Activated naive CD8-positive, alpha-beta T cell treated with anti-CD3 and anti-CD28 coated beads, Interleukin-2, amount 50 U/mL, for 16 hours (primary cell): ENCODE results near the gene IQCC.
A peak's percentile ranks its signal among the peaks of the same experiment; 100 is the strongest.

Source experiments
- DNase-seq: peaks from one replicate; pipeline ENCODE4 v3.0.0-alpha.2; 2020; ENCODE audit warnings: low read depth, low spot score

The IQCC gene

DNA sequence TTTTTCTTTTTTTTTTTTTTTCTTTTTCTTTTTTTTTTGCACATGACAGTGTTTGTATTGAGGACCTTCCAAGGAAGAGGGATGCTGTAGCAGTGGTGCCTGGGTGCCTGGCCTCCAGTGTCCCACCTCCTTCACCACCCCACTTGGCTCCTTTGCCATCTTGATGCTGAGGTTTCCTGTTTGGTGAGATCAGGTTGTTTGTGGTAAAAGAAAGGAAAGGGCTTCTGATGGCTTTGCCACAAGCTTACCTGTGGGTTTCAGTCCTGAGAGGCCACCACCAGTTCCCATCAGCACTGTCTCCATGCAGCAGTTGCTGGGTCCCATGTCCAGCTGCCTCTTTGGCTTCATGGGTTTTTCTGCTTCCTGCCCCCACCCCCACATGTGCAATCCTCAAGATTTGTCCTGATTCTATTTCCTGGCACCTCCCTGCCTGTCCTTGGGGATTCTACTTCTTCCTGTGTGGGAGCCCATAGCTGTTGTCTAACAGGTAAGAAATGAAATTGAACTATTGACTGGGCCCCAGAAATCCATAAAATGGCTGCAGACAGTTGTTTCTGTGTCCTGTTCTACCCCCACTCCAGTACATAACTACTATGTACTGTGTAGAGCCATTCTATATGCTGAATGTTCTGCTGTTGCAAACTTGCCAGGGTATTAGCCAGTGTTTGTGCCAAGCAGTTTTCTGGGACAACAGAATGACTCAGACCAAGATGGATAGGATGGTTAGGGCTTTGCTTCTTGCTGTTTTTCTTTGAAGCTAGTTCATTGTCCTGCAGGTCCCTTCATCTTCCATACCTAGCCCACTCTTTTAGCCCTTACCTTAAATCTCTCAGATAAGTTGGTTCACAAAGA lies 9.3 kb upstream of the IQCC start:
- DNase-seq: no peak

DNA sequence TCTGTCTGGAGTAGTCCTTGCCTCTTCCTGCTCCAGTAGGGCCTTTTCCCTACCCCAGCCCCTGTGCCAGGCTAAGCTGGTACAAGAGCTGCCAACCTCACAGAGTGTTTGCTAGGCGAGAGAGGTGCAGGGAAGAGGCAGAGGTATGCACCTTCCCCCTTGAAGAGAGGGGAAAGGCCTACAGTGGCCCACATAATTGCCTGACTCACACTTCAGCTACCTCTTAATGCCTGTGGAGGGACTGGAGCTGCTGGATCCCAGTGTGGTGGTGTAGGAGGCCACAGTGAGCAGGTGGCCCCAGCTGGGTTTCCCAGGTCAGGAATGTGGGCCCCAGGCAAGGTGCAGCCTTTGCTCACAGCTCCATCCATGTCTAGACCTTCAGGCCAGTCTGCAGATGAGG lies 8.4 kb upstream of the IQCC start:
- no peak for DNase-seq

DNA sequence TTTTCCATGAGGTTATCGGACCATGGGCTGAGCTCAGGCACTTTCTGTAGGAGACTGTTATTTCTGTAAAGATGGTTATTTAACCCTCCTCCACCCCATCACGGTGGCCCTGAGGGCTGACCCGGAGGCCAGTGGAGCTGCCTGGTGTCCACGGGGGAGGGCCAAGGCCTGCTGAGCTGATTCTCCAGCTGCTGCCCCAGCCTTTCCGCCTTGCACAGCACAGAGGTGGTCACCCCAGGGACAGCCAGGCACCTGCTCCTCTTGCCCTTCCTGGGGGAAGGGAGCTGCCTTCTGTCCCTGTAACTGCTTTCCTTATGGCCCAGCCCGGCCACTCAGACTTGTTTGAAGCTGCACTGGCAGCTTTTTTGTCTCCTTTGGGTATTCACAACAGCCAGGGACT lies 7.6 kb upstream of the IQCC start:
- DNase-seq: no peak

DNA sequence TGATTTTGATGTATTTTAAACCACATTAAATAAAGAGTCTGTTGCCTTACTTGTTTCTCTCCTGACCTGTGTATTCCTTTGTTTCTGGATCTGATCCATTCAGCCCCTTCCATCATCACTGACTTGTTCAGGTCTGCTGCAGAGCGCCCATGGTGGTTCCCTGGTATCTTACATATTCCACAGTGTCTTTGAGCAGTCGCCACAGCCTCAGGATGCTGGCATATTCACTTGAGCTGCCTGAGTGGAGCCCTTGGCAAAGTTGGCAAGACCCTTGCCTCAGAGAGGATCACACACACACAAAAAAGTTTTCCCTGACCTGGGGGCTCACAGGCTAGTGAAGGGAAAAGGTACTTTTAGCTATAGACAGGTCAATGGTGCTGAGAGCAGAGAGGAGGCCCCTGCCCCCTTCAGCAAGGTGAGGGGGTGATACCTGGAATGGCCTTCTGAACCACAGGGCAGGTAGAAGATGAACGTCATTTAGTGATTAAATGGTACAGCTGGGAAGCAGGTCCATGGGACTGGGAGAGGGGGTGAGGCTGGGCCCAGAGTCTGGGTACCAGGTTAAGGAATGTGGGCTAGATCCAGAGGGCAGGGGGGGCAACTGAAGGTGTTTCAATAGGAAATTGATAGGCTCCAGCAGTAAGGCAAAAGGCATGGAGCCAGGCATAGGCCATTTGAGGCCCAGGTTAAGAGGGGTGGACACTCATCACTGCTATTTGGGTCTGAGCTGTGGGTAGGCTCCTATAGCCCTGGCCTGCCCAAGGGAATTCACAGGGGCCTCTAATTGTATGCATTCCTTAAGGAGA lies 7.0 kb upstream of the IQCC start:
- no peak for DNase-seq

DNA sequence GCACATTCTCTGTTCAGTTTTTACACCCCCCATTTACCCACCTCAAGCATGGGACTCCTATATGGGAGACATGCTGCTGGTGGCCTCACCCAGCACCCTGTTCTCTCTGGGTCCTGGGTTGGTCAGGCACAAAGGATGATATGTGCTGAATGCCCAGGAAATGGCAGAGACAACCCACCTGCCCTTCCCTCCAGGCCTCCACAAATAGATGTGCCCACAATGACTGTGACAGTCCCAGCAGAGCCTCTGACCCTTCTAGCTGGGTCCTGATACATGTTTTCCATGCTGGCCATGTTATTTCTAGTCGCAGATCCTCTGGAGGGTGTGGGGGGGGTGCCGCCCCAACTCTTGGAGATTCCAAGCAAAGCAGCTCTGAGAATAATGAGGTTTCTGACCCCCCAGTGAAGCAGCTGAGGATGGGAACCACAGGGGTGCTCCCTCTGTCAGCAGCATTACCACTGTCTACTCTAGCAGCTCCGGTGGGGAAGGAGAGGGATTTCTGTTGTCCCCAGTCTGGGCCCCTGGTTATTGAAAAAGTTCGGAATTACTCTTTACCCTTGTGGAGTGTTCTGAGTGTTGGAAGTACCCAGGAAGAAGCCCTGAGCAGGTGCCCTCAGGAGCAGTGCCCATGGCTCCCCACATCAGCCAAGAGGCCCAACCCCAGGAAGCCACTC lies 6.3 kb upstream of the IQCC start:
- DNase-seq: no peak

DNA sequence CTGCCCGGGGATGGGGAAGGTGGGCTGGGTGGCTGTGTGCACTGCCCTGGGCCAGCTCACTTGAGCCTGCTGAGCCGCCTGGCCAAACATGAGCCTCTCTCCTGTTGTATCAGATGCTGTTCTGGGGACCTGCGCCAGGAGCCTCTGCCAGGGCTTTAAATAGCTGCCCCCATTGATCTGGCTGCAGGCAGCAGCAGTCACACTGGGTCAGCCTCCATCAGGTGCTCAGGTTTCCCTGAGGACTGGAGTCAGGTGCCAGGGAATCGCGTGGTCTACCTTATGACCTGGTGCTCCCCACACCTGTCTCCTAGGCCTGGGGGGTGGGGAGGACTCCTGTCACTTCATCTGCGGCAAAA lies 5.8 kb upstream of the IQCC start:
- no peak for DNase-seq

DNA sequence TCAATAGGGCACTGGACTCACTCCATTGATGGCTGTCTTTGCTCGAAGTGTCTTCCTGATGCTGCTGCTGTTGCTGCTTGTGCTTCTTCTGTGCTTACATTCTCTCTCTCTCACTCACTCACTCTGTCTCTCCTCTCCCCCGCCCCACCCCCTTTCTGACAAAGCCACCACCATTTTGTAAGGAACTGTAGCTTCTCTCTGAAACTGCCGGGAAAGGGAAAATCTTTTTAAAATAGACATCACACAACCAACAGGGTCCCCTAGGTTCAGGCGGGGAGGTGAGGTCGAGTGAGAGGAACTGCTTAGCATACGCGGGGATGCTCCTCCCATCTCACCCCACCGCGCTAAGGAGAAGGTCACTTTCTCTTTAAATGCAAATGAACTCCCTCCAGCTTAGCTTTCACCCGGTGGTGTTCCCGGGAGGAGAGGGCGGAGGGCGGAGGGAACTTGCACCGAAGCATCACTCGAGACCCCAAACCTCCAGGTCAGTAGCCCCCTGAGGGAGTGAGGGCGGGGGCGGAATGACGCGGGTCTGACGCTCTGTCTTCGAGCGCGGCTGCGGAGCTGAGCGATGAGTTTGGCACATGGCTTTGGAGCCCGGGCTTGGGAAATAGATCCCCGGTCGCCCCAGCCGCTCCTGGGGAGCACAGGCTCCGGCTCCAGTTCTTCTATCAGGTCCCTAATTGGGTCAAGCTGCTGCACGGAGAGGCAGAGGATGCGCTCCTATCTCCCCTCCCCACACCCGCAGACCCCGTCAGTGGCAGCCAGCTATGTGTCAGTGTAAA lies 5.1 kb upstream of the IQCC start, which contains the start of gene CCDC28B:
CCDC28B (plus strand) TSS at position 370 of the 785 bp plus-strand sequence. CDS start 1,341 bp downstream, outside the sequence.
- no peak for DNase-seq

DNA sequence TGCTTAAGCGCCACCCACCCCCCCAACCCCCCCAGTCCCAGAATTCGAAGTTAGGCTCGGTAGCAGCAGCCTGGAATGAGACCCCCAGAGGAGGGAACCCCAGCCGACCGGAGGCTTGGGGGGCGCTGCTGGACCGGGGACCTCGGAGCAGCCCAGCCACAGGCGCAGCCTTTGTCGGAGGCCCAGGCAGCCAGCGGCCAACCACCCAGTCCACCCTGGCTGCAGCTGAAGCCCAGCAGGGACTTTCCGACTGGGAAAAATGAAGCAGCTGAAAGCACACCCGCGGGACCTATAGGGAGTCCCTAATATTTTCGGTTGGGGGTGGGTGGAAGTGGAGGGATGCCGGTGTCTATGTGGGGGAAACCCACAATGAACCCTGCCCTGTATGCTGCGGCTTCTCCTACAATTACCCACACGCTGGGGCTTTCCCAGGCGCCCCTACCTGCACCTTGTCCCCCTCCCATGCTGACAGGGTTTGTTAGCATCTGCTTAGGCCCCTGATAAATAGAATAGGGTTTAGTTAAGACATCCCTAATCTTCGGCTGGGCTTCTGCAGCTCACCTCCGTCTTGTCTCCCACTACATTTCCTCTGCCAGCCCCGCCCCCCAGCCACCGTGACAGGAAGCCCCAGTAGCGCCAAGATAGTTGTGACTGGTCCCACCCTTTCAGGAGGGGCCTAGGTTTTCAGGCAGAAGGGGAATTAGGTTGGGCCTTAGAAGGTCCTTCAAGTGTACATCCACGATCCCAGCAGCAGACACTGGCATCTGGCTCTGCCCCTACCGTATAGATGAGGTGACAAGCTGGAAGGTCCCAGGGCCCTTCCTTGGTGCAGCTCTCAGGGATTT lies 4.2 kb upstream of the IQCC start:
- DNase-seq: peak; percentile 46

DNA sequence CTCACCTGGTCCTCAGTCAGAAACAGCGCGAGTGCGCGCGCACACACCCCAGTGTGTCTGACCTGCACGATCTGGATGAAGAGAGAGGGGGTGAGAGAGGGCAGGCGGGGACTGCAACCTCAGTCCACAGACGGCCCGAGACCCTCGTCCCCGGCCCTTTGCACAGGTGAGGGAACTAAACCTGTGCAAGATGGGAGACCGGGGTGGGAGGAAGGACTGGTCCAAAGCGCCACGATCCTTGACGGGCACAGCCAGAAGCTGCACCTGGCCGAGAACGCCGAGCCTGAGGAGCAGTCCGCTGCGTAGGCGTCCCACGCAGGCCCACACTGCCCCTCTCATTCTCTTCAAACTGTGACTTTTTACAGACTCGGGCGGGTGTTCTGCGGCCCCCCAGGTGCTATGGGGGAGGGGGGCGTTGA lies 519 bp upstream of the IQCC start:
- no peak for DNase-seq

DNA sequence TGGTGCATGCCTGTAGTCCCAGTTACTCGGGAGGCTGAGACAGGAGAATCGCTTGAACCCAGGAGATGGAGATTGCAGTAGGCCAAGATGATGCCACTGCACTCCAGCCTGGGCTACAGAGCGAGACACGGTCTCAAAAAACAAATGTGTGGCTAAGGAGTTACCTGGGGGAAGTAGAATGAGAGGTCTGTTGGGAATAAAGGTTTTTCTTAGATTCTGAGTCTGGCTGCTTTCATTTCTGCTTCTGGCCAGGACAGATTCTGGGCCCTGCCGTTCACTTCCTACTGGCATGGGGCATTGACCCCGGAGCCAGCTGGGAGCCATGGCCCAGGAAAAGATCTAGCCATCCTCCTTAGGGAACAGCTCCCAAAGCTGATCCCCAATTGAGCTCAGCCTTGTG lies 3.0 kb downstream of the IQCC start:
- no peak for DNase-seq

DNA sequence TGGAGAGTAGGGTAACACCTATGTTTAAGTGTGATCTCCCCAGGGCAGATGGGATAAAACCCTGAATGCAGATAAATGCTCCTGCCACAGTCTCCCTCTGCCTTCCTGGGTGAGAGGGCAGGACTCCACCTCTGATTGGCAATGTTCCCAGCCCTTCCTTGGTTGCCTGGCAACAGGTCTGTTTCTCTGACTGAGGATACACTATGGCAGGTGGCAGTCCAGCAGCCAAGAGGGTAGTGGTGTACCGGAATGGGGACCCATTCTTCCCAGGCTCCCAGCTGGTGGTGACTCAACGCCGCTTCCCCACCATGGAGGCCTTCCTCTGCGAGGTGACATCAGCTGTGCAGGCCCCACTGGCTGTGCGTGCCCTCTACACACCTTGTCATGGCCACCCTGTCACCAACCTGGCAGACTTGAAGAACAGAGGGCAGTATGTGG lies 3.4 kb downstream of the IQCC start, which contains the start of gene DCDC2B:
DCDC2B (plus strand) TSS at position 199 of the 438 bp plus-strand sequence; CDS start at position 204, 5 bp downstream.
- DNase-seq: no peak

DNA sequence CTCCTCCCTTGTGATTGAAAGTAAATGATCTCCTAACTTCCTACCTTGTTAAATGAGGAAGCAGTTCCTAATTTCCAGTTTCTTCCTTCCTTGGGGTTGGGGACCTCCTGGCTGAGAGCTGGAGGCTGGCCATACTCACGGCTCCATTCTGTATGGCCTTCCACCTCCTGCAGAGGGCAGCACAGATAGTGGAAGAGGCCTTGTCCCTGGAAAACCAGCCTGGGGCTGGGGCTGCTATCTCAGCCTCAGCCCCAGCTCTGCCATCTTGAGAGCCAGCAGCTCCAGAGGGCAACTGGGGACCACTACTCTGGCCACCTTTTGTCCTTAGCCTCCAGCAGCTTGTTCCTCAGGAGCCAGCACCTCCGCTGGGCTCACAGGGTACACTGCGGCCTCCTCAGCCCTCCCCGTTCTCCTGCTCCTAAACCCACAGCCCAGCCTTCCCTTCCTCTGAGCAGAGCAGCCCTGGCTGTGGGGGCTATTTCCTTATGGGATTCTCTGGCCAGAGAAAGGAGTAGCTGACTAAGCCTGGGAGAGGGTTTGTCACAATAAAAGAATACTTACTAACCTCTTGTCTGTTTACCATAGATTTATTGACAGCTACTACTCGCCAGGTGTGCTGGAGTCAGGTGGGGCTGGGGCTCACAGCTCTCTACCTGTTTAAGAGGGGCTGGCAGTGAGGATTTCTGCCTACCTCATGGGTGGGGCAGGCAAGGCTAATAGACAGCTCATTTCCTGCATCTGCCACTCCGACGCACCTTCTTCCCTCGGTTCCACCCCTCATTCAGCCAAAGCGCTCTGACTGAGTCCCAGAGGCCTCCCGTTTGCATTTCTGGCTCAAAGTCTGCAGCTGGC lies 10.4 kb downstream of the IQCC start:
- DNase-seq: peak; percentile 39

DNA sequence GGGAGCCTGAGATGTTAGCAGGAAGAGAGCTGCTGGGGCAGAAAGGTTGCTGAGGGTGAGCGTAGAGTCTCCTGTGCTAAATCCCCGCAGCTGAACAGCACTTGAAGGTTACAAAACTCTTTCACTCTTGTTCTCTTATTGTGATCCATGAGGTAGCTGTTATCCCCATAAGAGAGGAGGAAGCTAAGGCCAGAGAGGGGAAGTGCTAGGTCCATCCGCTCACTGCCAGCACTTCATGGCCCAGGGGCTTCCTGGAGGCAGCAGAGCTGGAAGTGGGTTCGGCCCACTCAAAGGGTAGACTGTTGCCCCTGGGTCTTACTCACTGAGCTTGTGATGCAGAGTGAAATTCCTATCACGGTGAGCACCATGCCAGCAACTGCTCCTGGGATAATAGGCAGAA lies 11.1 kb downstream of the IQCC start:
- DNase-seq: no peak

DNA sequence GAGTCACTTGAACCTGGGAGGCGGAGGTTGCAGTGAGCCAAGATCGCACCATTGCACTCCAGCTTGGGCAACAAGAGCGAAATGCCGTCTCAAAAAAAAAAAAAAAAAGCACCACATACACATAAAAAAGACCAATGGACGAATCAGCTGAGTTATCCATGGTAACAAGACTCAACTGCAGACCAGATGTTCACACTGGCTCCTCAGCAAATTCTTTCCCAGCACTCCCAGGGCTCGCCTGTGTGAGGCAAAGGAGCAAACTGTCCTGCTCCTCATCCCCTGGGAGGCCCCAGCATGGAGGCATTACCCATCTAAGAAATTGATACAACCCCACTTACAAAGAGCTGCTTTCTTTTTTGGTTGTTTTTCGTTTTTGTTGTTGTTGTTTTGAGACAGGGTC lies 13.6 kb downstream of the IQCC start:
- DNase-seq: no peak

DNA sequence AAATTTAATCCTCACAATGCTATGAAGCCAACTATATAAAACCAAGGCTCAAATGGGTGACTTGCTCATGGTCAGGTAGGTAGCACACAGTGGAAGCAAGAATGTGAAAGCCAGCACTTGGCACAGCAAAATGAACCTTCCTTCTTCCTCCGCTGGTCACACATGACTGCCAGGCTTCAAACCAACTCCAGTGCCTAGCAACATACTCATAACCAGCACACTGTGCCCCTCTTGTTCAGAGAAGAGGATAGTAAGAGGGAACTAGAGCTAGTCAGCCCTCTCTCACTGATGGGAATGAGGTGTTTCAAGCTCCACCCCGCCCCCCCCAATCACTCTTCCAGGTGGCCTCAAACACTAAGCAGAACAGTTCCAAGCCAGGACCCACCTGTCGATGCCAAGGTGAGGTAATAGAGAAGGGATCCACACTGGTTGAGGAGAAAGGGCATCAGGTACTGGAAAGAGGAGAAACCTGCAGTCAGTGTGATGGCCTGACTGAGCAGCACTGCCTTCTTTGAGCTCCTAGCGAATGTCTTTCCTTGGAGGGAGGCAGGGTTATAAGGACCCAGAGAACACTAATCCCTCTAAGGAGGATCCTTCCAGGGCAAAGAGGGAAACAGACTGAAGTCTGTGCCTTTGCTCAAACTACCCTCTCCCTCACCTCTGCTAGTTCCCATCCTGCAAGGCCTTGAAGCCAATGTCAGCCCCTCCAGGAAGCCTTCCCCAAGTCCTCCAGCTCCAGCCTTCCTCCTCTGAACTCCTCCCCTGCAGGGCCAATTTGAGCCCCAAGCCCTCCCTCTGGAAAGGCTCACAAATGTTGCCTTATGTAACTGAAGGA lies 15.5 kb downstream of the IQCC start:
- DNase-seq: no peak

DNA sequence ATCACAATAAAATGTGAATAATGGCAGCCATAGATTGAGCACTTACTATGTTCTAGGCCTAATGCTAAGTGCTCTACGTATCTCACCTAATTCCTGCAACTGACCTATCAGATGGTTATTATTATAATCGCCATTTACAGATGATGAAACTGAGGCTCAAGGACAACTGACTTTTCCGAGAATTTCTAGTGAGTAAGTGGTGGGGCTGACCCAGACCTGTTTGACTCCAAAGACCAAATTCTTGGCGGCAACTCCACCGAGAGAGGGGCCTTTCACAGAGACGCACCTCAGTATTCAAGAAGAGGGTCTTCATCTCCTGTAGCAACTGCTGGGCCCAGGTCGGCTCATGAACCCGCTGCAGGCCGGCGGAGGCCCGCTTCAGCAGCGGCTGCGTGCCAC lies 16.1 kb downstream of the IQCC start:
- no peak for DNase-seq

DNA sequence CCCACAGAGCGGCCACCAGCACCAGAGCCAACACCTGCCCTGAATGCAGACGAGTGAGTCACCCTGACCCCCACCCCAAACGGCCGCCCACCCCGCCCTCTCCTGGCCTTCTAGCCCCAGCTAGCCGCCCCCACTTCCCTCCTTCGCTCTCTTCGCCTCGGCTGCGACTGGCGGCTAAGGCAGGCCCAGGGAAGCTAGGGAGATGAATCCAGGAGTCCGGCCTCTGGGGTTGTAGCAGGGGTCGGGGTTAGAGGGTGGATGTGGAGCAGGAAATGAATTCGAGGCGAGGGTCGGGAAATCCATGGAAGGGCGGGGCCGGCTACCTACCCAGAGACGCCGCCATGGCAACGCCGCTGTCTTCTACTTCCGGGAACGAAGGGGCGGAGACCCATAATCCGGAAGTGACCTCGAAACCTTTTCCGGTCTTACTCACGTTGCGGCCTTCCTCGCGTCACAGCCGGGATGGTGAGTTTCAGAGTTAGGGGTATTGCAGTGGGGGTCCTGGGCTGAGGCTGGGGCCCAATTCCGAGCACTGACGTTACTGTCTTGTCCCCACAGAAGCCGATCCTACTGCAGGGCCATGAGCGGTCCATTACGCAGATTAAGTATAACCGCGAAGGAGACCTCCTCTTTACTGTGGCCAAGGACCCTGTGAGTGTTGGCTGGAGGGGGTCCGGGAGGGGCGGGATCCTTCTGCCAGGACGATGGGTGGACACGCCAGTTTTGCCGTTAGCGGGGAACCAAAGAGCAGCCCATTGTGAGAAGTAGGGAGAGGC lies 16.7 kb downstream of the IQCC start, which contains the start of the genes EIF3I and TMEM234:
EIF3I (plus strand) TSS at position 428 of the 776 bp plus-strand sequence; CDS start at position 463, 35 bp downstream.
TMEM234 (minus strand) TSS at position 374 of the 776 bp plus-strand sequence; CDS start at position 343, 31 bp downstream.
- peak; percentile 81 for DNase-seq
